Nephron progenitor cell (in vitro differentiated cells): ENCODE results near the gene PHACTR4.
"Not testable (repeated sequence)": the region's sequence is repeated elsewhere in the genome, so short reads cannot be mapped to it uniquely, and the experiment has no call there.

Experiments used
- DNase-seq: peaks from one replicate; pipeline ENCODE4 v3.0.0; 2021
- H3K27ac Mint-ChIP-seq: 2 replicates; pipeline ENCODE4 v1.8.0; 2021; ENCODE audit warnings: mild to moderate bottlenecking, moderate library complexity, mixed read lengths
- H3K27me3 Mint-ChIP-seq: 2 replicates; pipeline ENCODE4 v1.8.0; 2021; ENCODE audit warnings: mild to moderate bottlenecking, low read depth, mixed read lengths; ENCODE audit not compliant: poor library complexity
- H3K36me3 Mint-ChIP-seq: 2 replicates; pipeline ENCODE4 v1.8.0; 2021; ENCODE audit warnings: low read depth, mixed read lengths
- H3K4me1 Mint-ChIP-seq: 2 replicates; pipeline ENCODE4 v1.8.0; 2021; ENCODE audit warnings: mixed read lengths
- H3K4me3 Mint-ChIP-seq: 2 replicates; pipeline ENCODE4 v1.8.0; 2021; ENCODE audit warnings: mild to moderate bottlenecking, moderate library complexity, mixed read lengths
- H3K9me3 Mint-ChIP-seq: 2 replicates; pipeline ENCODE4 v1.8.0; 2021; ENCODE audit warnings: mild to moderate bottlenecking, moderate library complexity, mixed read lengths
- TF ChIP-seq, protein P1 (sequence below): fragments of 200-600 bp; sonication (generic); IDR thresholded peaks from 2 replicates; pipeline ENCODE4 v1.5.0; 2021; ENCODE audit warnings: antibody characterized with exemption

The PHACTR4 gene

DNA sequence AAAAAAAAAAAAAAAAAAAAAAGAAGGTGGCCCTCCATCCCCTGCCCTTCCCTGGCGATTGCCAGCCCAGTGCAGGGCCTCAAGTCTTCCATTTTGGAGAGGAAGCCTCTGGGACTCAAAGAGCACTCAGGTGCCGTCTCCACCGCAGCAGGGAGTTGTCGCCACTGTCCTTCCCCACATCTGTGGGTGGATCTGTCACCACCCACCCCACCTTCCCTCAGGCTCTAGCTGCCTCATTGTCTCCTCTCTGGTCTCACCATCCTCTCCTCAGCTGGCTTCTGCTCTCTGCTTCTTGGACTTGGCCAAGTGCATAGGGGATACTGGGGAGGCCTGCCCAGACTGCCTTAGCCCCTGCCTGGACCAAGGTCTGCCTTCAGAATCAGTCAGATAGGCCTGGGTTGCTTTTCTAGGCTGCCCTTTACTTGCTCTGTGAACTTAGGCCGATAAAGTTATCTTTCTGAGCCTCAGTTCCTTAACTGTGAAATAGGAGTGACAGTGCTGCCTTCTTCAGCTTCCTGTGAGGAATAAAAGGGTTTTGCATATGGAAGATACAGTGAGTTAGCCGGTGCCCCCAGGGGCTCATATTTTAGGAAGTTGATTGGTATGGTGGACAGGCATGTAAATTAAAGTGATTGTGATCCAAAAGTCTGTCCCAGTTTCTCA lies 152.1 kb downstream of the PHACTR4 start:
- peak overlapping the region; percentile 18 for H3K4me3 Mint-ChIP-seq
- peaks cover 39% of the 10 kb centered on the region for H3K36me3 Mint-ChIP-seq
- no peaks in the 10 kb centered on the region for H3K9me3 Mint-ChIP-seq
- peaks cover 62% of the 10 kb centered on the region for H3K4me1 Mint-ChIP-seq
- H3K27me3 Mint-ChIP-seq = no peaks in the 10 kb centered on the region
- TF ChIP-seq, protein P1, sequence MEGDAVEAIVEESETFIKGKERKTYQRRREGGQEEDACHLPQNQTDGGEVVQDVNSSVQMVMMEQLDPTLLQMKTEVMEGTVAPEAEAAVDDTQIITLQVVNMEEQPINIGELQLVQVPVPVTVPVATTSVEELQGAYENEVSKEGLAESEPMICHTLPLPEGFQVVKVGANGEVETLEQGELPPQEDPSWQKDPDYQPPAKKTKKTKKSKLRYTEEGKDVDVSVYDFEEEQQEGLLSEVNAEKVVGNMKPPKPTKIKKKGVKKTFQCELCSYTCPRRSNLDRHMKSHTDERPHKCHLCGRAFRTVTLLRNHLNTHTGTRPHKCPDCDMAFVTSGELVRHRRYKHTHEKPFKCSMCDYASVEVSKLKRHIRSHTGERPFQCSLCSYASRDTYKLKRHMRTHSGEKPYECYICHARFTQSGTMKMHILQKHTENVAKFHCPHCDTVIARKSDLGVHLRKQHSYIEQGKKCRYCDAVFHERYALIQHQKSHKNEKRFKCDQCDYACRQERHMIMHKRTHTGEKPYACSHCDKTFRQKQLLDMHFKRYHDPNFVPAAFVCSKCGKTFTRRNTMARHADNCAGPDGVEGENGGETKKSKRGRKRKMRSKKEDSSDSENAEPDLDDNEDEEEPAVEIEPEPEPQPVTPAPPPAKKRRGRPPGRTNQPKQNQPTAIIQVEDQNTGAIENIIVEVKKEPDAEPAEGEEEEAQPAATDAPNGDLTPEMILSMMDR = no peak
- H3K27ac Mint-ChIP-seq = peak overlapping the region; percentile 56
- DNase-seq = no peak

DNA sequence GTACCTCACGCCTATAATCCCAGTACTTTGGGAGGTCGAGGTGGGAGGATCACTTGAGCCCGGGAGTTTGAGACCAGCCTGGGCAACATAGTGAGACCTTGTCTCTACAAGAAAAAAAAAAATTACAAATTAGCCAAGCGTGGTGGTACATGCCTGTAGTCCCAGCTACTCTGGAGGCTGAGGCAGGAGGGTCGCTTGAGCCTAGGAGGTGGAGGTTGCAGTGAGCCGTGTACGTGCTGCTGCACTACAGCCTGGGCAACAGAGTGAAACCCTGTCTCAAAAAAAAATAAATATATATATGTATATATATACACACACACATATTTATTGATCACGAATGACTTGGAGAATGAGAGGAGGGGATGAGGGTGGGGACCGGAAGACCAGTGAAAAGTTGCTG lies 153.0 kb downstream of the PHACTR4 start:
- peaks cover 43% of the 10 kb centered on the region for H3K36me3 Mint-ChIP-seq
- not testable (repeated sequence) for H3K9me3 Mint-ChIP-seq, H3K4me3 Mint-ChIP-seq, H3K27ac Mint-ChIP-seq, H3K27me3 Mint-ChIP-seq, DNase-seq
- H3K4me1 Mint-ChIP-seq = peaks cover 58% of the 10 kb centered on the region

DNA sequence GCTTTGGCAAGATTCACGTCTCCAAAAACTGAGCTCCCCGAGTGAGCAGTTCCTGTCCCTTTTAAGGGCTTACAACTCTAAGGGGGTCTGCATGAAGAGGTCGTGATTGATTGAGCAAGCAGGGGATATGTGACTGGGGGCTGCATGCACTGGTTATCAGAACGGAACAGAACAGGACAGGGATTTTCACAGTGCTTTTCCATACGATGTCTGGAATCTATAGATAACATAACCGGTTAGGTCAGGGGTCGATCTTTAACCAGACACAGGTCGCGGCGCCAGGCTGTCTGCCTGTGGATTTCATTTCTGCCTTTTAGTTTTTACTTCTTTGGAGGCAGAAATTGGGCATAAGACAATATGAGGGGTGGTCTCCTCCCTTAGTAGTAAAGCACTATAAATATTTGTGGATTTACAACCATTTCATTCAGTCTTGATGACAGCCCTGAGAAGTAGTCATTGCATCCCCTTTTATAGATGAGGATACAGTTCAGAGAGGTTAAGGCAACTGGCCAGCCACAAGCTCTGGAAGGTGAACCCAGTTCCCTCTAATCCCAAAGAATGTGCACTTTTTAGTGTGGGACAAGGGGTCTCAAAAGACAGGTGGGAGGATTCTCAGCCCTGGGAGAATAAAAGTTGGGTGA lies 155.6 kb downstream of the PHACTR4 start:
- peaks cover 38% of the 10 kb centered on the region for H3K4me1 Mint-ChIP-seq
- DNase-seq, H3K9me3 Mint-ChIP-seq, H3K27me3 Mint-ChIP-seq, H3K4me3 Mint-ChIP-seq: not testable (repeated sequence)
- peaks cover 51% of the 10 kb centered on the region for H3K36me3 Mint-ChIP-seq
- peak overlapping the region; percentile 74 for H3K27ac Mint-ChIP-seq

DNA sequence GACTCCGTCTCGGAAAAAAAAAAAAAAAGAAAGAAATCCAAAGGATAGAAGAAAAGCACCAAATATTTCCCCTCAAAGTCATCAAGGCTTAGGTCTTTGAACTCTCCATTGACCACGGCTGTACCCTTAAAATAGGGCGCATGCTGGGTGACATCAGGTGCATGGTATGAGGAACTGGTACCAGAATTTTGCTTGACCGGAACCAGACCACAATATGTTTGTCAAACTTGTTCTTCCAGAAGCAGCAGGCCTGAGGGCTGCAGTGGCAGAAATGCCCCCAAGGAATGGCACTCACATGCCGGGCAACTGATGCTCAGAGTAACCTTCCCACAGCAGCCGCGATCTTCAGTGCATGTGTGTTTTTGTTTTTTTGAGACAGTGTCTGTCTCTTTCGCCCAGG lies 157.3 kb downstream of the PHACTR4 start:
- H3K4me3 Mint-ChIP-seq = no peak overlapping the region
- H3K4me1 Mint-ChIP-seq = peaks cover 23% of the 10 kb centered on the region
- no peak overlapping the region for H3K27ac Mint-ChIP-seq
- no peaks in the 10 kb centered on the region for H3K9me3 Mint-ChIP-seq
- no peaks in the 10 kb centered on the region for H3K27me3 Mint-ChIP-seq
- DNase-seq = no peak
- peaks cover 56% of the 10 kb centered on the region for H3K36me3 Mint-ChIP-seq
- TF ChIP-seq, protein P1 = no peak

DNA sequence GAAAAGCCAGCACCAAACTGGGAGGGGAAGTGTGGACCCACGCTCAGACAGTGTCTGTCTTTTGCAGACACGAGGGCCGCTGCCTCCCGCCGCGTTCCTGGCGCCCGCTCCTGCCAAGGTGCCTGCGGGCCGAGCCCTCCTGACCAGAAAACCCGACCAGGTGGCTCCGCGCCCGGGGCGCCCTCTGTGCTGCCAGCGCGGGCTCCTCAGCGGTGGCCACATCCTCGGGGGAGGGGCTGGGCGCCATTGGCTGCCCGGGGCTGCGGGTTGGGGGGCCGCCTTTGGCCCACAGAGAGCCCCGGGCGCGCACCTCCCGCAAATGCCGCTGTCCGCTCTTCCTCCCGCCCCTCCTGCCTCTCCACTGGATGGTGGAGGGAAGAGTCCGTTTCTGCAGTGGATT lies 160.9 kb downstream of the PHACTR4 start:
- H3K27me3 Mint-ChIP-seq = no peaks in the 10 kb centered on the region
- no peak overlapping the region for H3K4me3 Mint-ChIP-seq
- TF ChIP-seq, protein P1 = no peak
- DNase-seq = no peak
- no peak overlapping the region for H3K27ac Mint-ChIP-seq
- H3K9me3 Mint-ChIP-seq = no peaks in the 10 kb centered on the region
- H3K36me3 Mint-ChIP-seq = peaks cover 53% of the 10 kb centered on the region
- H3K4me1 Mint-ChIP-seq = peaks cover 4% of the 10 kb centered on the region

DNA sequence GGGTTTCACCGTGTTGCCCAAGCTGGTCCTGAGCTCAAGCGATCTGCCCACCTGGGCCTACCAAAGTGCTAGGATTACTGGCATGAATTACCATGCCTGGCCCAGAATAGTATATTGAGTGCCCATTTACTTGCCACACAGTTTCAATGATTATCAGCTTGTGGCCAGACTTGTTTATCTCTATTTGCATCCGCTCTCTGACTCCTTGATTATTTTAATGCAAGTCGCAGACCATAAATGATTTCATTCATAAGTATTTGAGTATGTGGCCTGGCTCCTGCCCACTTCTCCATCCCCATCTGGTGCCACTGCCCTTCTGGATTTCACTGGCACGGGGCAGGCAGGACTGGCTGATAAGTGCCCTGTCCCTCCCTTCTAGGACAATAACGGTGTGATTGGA lies 165.1 kb downstream of the PHACTR4 start:
- DNase-seq = no peak
- no peaks in the 10 kb centered on the region for H3K4me1 Mint-ChIP-seq
- no peak overlapping the region for H3K27ac Mint-ChIP-seq
- H3K27me3 Mint-ChIP-seq = no peaks in the 10 kb centered on the region
- no peak overlapping the region for H3K4me3 Mint-ChIP-seq
- TF ChIP-seq, protein P1 = no peak
- H3K9me3 Mint-ChIP-seq = no peaks in the 10 kb centered on the region
- H3K36me3 Mint-ChIP-seq = peaks cover 60% of the 10 kb centered on the region

DNA sequence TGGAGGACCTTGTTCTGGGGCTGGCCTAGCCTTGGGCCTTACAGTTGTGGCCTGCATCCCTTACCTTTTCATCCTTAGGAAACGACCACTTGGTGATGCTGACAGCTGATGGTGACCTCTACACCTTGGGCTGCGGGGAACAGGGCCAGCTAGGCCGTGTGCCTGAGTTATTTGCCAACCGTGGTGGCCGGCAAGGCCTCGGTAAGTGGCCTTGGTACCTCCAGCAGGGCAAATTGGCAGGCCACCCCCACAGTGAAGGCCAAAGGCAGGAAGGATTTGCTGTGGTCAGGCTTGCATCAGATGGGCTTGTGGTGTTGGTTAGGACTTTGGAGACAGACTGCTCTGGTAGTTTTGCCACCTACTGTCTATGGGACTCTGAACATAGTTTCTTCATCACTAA lies 165.6 kb downstream of the PHACTR4 start:
- no peak for DNase-seq
- TF ChIP-seq, protein P1 = no peak
- Mint-ChIP-seq H3K27me3 (no peaks in the 10 kb centered on the region), H3K9me3 (no peaks in the 10 kb centered on the region), H3K4me1 (no peaks in the 10 kb centered on the region), H3K36me3 (peaks cover 55% of the 10 kb centered on the region), H3K27ac (no peak overlapping the region), H3K4me3 (no peak overlapping the region)
